GM12878 (cell line): ENCODE data around the gene MAST1. TPM values are rescaled to one million over a fixed set of nuclear protein-coding genes. Genes with fewer than 3 reads are reported as not detected.

ENCODE experiments used
- ATF7 ChIP-seq: fragments of 450-650 bp; IDR thresholded peaks from 2 replicates; pipeline ENCODE4 v1.6.1; 2016; ENCODE audit warnings: low read depth, mild to moderate bottlenecking
- CHD4 ChIP-seq: fragments of 200-600 bp; sonication (generic); IDR thresholded peaks from 2 replicates; pipeline ENCODE4 v1.6.1; 2016; ENCODE audit warnings: mild to moderate bottlenecking
- E2F8 ChIP-seq: fragments of 450-650 bp; IDR thresholded peaks from 2 replicates; pipeline ENCODE4 v1.6.1; 2018; ENCODE audit warnings: mild to moderate bottlenecking, low read depth, moderate library complexity; ENCODE audit not compliant: partially characterized antibody
- EP300 ChIP-seq, 2 experiments: fragments of 150-350 bp in 1 of 2; IDR thresholded peaks; 2 replicates each; pipeline ENCODE4 v1.6.1; 2011 to 2012; ENCODE audit warnings: low read depth in 2 of 2, low read length in 2 of 2, borderline replicate concordance in 1 of 2, improper control_type of control experiment in 1 of 2, inconsistent platforms in 1 of 2; ENCODE audit not compliant: control insufficient read depth in 1 of 2
- LARP7 ChIP-seq: fragments of 450-650 bp; IDR thresholded peaks from 2 replicates; pipeline ENCODE4 v1.6.1; 2017; ENCODE audit warnings: mild to moderate bottlenecking
- MEF2A ChIP-seq: IDR thresholded peaks from 2 replicates; pipeline ENCODE4 v1.6.1; 2011; ENCODE audit warnings: low read depth, mild to moderate bottlenecking, low read length, moderate library complexity; ENCODE audit not compliant: insufficient read depth
- NFYB ChIP-seq: IDR thresholded peaks from 2 replicates; pipeline ENCODE4 v1.6.1; 2011; ENCODE audit warnings: low read depth, mild to moderate bottlenecking, low read length, improper control_type of control experiment, moderate library complexity; ENCODE audit not compliant: insufficient read depth
- PML ChIP-seq: IDR thresholded peaks from 2 replicates; pipeline ENCODE4 v1.6.1; 2012; ENCODE audit warnings: low read length, inconsistent platforms
- RAD21 ChIP-seq: IDR thresholded peaks from 2 replicates; pipeline ENCODE4 v1.6.1; 2011; ENCODE audit warnings: mild to moderate bottlenecking, low read depth, low read length, moderate library complexity; ENCODE audit not compliant: insufficient read depth
- RUNX3 ChIP-seq: IDR thresholded peaks from 2 replicates; pipeline ENCODE4 v1.6.1; 2012; ENCODE audit warnings: low read length, inconsistent platforms
- TARDBP ChIP-seq: IDR thresholded peaks from 2 replicates; pipeline ENCODE4 v1.6.1; 2016; ENCODE audit warnings: borderline replicate concordance
- ZNF24 ChIP-seq: fragments of 450-650 bp; IDR thresholded peaks from 2 replicates; pipeline ENCODE4 v1.6.1; 2017; ENCODE audit warnings: antibody characterized with exemption, mild to moderate bottlenecking
- polyA plus RNA-seq, 11 experiments: library from polyadenylated mRNA; depleted of rRNA in 4 of 11; unstranded in 6 of 11; stranded (reverse) in 5 of 11; fragments of >200 nt; fragmentation: Nextera tagmentation in 4 of 11; fragmentation: Illumina TruSeq in 1 of 11; extraction: Ambion mirVana in 4 of 11; extraction: Trizol in 1 of 11; gene quantifications; 1 replicate in 1 of 11; 2 replicates in 10 of 11; pipeline versions ENCODE4 v1.2.1 to v1.2.3, GENCODE V29; 2011 to 2016; ENCODE audit warnings: inconsistent platforms in 2 of 11, missing spikeins in 2 of 11, low read depth in 1 of 11
- total RNA-seq, 4 experiments: library from RNA; depleted of rRNA in 3 of 4; stranded (reverse); fragments of >200 nt in 3 of 4; fragmentation: Illumina TruSeq in 1 of 4; extraction: Trizol in 1 of 4; gene quantifications; 2 replicates each; pipeline versions ENCODE4 v1.2.1 to v1.2.3, GENCODE V29; 2013 to 2021
- TF ChIP-seq, protein P1 (sequence below): IDR thresholded peaks from 2 replicates; pipeline ENCODE4 v1.6.1; 2012; ENCODE audit warnings: low read length, inconsistent platforms
- TF ChIP-seq, protein P2 (sequence below): IDR thresholded peaks from 2 replicates; pipeline ENCODE4 v1.6.1; 2011; ENCODE audit warnings: low read depth, low read length, improper control_type of control experiment, borderline replicate concordance
- TF ChIP-seq, protein P3 (sequence below): IDR thresholded peaks from 2 replicates; pipeline ENCODE4 v1.6.1; 2012; ENCODE audit warnings: improper control_type of control experiment, low read depth, low read length; ENCODE audit not compliant: insufficient replicate concordance

Gene MAST1
- total and polyA plus RNA-seq, 10 of the 15 experiments (the other 5 are each of a cell fraction or from before 2014, with no cell fraction given), result 0.08 to 0.79 (median 0.44) TPM; not detected in 1

GRCh38 chr19:12891553-12892021 lies 53.3 kb downstream of the MAST1 start (continued):
- TF ChIP-seq, protein P1, sequence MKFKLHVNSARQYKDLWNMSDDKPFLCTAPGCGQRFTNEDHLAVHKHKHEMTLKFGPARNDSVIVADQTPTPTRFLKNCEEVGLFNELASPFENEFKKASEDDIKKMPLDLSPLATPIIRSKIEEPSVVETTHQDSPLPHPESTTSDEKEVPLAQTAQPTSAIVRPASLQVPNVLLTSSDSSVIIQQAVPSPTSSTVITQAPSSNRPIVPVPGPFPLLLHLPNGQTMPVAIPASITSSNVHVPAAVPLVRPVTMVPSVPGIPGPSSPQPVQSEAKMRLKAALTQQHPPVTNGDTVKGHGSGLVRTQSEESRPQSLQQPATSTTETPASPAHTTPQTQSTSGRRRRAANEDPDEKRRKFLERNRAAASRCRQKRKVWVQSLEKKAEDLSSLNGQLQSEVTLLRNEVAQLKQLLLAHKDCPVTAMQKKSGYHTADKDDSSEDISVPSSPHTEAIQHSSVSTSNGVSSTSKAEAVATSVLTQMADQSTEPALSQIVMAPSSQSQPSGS, result no peak
- TF ChIP-seq, protein P2, sequence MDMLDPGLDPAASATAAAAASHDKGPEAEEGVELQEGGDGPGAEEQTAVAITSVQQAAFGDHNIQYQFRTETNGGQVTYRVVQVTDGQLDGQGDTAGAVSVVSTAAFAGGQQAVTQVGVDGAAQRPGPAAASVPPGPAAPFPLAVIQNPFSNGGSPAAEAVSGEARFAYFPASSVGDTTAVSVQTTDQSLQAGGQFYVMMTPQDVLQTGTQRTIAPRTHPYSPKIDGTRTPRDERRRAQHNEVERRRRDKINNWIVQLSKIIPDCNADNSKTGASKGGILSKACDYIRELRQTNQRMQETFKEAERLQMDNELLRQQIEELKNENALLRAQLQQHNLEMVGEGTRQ, result no peak
- TF ChIP-seq LARP7, result 0 out of 2 replicates have a peak, but pooled peaks have one; percentile 3
- peak; percentile 47; the same call in 1 of the 2 replicates for TF ChIP-seq NFYB
- TF ChIP-seq RAD21, result no peak
- no peak for TF ChIP-seq E2F8
- TF ChIP-seq ATF7, result no peak
- no peak for TF ChIP-seq CHD4
- no peak for TF ChIP-seq ZNF24
- TF ChIP-seq, protein P3, sequence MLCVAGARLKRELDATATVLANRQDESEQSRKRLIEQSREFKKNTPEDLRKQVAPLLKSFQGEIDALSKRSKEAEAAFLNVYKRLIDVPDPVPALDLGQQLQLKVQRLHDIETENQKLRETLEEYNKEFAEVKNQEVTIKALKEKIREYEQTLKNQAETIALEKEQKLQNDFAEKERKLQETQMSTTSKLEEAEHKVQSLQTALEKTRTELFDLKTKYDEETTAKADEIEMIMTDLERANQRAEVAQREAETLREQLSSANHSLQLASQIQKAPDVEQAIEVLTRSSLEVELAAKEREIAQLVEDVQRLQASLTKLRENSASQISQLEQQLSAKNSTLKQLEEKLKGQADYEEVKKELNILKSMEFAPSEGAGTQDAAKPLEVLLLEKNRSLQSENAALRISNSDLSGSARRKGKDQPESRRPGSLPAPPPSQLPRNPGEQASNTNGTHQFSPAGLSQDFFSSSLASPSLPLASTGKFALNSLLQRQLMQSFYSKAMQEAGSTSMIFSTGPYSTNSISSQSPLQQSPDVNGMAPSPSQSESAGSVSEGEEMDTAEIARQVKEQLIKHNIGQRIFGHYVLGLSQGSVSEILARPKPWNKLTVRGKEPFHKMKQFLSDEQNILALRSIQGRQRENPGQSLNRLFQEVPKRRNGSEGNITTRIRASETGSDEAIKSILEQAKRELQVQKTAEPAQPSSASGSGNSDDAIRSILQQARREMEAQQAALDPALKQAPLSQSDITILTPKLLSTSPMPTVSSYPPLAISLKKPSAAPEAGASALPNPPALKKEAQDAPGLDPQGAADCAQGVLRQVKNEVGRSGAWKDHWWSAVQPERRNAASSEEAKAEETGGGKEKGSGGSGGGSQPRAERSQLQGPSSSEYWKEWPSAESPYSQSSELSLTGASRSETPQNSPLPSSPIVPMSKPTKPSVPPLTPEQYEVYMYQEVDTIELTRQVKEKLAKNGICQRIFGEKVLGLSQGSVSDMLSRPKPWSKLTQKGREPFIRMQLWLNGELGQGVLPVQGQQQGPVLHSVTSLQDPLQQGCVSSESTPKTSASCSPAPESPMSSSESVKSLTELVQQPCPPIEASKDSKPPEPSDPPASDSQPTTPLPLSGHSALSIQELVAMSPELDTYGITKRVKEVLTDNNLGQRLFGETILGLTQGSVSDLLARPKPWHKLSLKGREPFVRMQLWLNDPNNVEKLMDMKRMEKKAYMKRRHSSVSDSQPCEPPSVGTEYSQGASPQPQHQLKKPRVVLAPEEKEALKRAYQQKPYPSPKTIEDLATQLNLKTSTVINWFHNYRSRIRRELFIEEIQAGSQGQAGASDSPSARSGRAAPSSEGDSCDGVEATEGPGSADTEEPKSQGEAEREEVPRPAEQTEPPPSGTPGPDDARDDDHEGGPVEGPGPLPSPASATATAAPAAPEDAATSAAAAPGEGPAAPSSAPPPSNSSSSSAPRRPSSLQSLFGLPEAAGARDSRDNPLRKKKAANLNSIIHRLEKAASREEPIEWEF, result no peak
- TF ChIP-seq TARDBP, result no peak
- no peak for TF ChIP-seq MEF2A
- TF ChIP-seq EP300 (IDR thresholded peaks at IDR 0.05; ENCODE audit: borderline replicate concordance in 1 of 2, control insufficient read depth in 1 of 2, low read depth in 2 of 2, low read length in 2 of 2), result no peak
- no peak for TF ChIP-seq PML
- TF ChIP-seq RUNX3, result no peak
